ENCODE results near the gene ZNF496. TPM values are rescaled to one million over a fixed set of nuclear protein-coding genes. Genes with fewer than 3 reads are reported as not detected.

ZNF496 gene
- total RNA-seq, 1 donor from 2014 or later = 64.2 TPM

- no peak for TF ChIP-seq CTCF (conservative IDR thresholded peaks at IDR 0.05)
- no peak overlapping the region for H3K4me3 Mint-ChIP-seq
- peaks cover 53% of the 10 kb centered on the region for H3K36me3 Mint-ChIP-seq (ENCODE audit: low read depth)
- peaks cover 7% of the 10 kb centered on the region for H3K4me1 Mint-ChIP-seq
- no peaks in the 10 kb centered on the region for H3K27me3 Mint-ChIP-seq (ENCODE audit: low read depth)
- no peak for DNase-seq (ENCODE audit: low read depth, low spot score)
- no peak overlapping the region for H3K27ac Mint-ChIP-seq (ENCODE audit: unreplicated experiment)
- no peaks in the 10 kb centered on the region for H3K9me3 Mint-ChIP-seq
Observed at GRCh38 chr1:247303216-247303615, 28.5 kb downstream of the ZNF496 start.

GRCh38 chr1:247301176-247301540 lies 30.5 kb downstream of the ZNF496 start:
- Mint-ChIP-seq H3K4me1 (peaks cover 7% of the 10 kb centered on the region), H3K27me3 (ENCODE audit: low read depth) (no peaks in the 10 kb centered on the region), H3K9me3 (no peaks in the 10 kb centered on the region), H3K4me3 (no peak overlapping the region), H3K36me3 (ENCODE audit: low read depth) (peaks cover 43% of the 10 kb centered on the region), H3K27ac (ENCODE audit: unreplicated experiment) (no peak overlapping the region)
- no peak for DNase-seq (ENCODE audit: low read depth, low spot score)
- TF ChIP-seq CTCF (conservative IDR thresholded peaks at IDR 0.05) = no peak

GRCh38 chr1:247300491-247301175 lies 31.0 kb downstream of the ZNF496 start:
- H3K27me3 Mint-ChIP-seq (ENCODE audit: low read depth) = no peaks in the 10 kb centered on the region
- H3K27ac Mint-ChIP-seq (ENCODE audit: unreplicated experiment) = no peak overlapping the region
- no peak for TF ChIP-seq CTCF (conservative IDR thresholded peaks at IDR 0.05)
- no peaks in the 10 kb centered on the region for H3K9me3 Mint-ChIP-seq
- H3K4me1 Mint-ChIP-seq = peaks cover 8% of the 10 kb centered on the region
- DNase-seq (ENCODE audit: low read depth, low spot score) = no peak
- peaks cover 41% of the 10 kb centered on the region for H3K36me3 Mint-ChIP-seq (ENCODE audit: low read depth)
- H3K4me3 Mint-ChIP-seq = no peak overlapping the region

GRCh38 chr1:247299723-247300381 lies 31.8 kb downstream of the ZNF496 start:
- TF ChIP-seq CTCF (conservative IDR thresholded peaks at IDR 0.05) = no peak
- peaks cover 37% of the 10 kb centered on the region for H3K36me3 Mint-ChIP-seq (ENCODE audit: low read depth)
- DNase-seq (ENCODE audit: low read depth, low spot score) = no peak
- no peak overlapping the region for H3K4me3 Mint-ChIP-seq
- H3K4me1 Mint-ChIP-seq = peaks cover 13% of the 10 kb centered on the region
- H3K27ac Mint-ChIP-seq (ENCODE audit: unreplicated experiment) = no peak overlapping the region
- H3K9me3 Mint-ChIP-seq = no peaks in the 10 kb centered on the region
- H3K27me3 Mint-ChIP-seq (ENCODE audit: low read depth) = peaks cover 5% of the 10 kb centered on the region

- no peak for TF ChIP-seq CTCF (conservative IDR thresholded peaks at IDR 0.05)
- no peak overlapping the region for H3K4me3 Mint-ChIP-seq
- peaks cover 29% of the 10 kb centered on the region for H3K36me3 Mint-ChIP-seq (ENCODE audit: low read depth)
- H3K4me1 Mint-ChIP-seq = peaks cover 13% of the 10 kb centered on the region
- H3K9me3 Mint-ChIP-seq = no peaks in the 10 kb centered on the region
- H3K27me3 Mint-ChIP-seq (ENCODE audit: low read depth) = peaks cover 5% of the 10 kb centered on the region
- DNase-seq (ENCODE audit: low read depth, low spot score) = no peak
- no peak overlapping the region for H3K27ac Mint-ChIP-seq (ENCODE audit: unreplicated experiment)
Observed at GRCh38 chr1:247298701-247299100, 33.0 kb downstream of the ZNF496 start.
